SH-SY5Y (cell line): ENCODE measurements around the gene MEGF9.

Source experiments
- GATA2 ChIP-seq: IDR thresholded peaks from 2 replicates; pipeline ENCODE4 v1.6.1; 2011; ENCODE audit warnings: mild to moderate bottlenecking, low read depth, low read length
- GATA3 ChIP-seq: IDR thresholded peaks from 2 replicates; pipeline ENCODE4 v1.6.1; 2011; ENCODE audit warnings: low read depth, mild to moderate bottlenecking, low read length, moderate library complexity

DNA sequence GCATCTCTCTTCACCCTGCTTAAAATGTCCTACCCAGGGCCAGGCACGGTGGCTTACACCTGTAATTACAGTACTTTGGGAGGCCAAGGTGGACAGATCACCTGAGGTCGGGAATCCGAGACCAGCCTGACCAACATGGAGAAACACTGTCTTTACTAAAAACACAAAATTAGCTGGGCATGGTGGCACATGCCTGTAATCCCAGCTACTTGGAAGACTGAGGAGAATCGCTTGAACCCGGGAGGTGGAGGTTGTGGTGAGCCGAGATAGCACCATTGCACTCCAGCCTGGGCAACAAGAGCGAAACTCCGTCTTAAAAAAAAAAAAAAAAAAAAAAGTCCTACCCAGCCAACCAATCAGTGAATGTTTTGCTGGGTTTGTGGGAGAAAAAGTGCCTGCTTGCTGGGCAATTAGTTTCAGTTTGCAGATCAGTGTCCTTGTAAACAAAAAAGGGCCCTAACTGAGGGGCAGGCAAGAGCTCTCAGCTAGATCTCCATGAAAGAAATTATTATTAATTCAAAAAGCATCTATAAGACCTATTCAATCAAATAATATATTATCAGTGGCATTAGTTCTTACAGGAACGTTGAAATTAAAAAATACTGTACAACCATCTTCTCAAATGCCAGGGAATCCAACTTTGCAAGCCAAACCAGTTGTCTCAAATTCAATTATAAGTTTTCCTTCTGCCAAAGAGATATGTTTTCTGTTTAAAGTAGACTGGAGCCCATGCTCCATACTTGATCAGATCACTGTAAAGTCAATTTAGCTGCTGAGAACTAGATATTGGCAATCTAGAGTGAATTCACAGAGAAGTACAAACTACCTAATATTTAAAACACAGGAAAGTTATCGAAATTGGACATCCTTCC lies 3.9 kb downstream of the MEGF9 start:
- TF ChIP-seq GATA2 (no peak), GATA3 (no peak)
